Neuron (in vitro differentiated cells): ENCODE results near the gene P2RX1.

Experiments
- H2AFZ ChIP-seq: one replicate; pipeline ENCODE4 v1.6.1; 2013; ENCODE audit warnings: low read depth, mild to moderate bottlenecking, inconsistent platforms, low read length, moderate library complexity
- H3K27me3 ChIP-seq: one replicate; pipeline ENCODE4 v1.6.1; 2013; ENCODE audit warnings: low read length; ENCODE audit not compliant: insufficient read depth
- H3K36me3 ChIP-seq: one replicate; pipeline ENCODE4 v1.6.1; 2013; ENCODE audit warnings: low read length; ENCODE audit not compliant: insufficient read depth
- H3K4me1 ChIP-seq: one replicate; pipeline ENCODE4 v1.6.1; 2013; ENCODE audit warnings: low read length; ENCODE audit not compliant: insufficient read depth
- H3K4me3 ChIP-seq: 2 replicates; pipeline ENCODE4 v1.5.1; 2013; ENCODE audit warnings: mild to moderate bottlenecking, low read length, moderate library complexity
- H3K9me3 ChIP-seq: one replicate; pipeline ENCODE4 v1.6.1; 2013; ENCODE audit warnings: low read length

Gene P2RX1

DNA sequence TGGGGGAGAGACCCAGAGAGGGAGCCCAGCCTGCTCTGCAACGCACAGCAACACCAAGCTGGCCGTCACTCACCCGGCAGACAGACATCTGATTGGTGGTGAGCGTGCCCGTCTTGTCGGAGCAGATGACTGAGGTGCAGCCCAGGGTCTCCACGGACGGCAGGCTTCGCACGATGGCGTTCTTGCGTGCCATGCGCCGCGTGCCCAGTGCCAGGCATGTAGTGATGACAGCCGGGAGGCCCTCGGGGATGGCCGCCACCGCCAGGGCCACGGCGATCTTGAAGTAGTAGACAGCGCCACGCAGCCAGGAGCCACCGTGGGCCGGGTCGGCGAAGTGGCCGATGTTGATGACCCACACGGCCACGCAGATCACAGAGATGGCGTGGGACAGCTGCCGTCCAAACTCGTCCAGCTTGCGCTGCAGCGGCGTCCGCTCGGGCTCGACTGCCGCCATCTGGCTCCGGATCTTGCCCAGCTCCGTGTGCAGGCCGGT, 31.1 kb upstream of the P2RX1 start:
- peaks cover 20% of the 10 kb centered on the region for H3K27me3 ChIP-seq
- no peak overlapping the region for H3K4me3 ChIP-seq
- H3K36me3 ChIP-seq = no peaks in the 10 kb centered on the region
- peaks cover 3% of the 10 kb centered on the region for H3K4me1 ChIP-seq
- no peak overlapping the region for H2AFZ ChIP-seq
- H3K9me3 ChIP-seq = no peaks in the 10 kb centered on the region

DNA sequence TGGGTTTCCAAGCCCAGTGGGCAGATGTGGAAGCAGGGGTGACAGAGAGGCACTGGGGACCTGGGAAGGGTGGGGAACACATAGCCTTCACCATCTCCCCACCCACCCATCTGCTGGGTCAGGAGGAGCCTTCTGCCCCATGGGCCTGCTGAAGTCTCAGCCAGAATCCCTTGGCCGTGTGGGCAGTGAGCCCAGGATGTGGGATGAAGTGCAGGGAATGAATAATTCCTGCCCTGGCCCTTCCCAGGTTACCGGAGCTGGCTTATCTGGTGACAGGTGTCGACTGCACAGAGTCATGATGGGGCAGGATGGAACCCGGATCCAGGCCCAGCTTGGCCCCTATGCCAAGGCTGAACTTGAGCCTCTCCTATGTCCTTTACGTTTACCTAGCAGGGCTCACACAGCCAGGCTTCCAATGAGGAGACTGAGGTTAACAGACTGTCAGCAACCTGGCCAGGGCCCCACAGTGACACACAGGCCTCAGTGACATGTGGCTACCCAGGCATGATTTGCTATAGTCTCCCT, 30.5 kb upstream of the P2RX1 start:
- Histone ChIP-seq H3K4me3 (no peak overlapping the region), H3K4me1 (peaks cover 3% of the 10 kb centered on the region), H3K27me3 (peaks cover 20% of the 10 kb centered on the region), H2AFZ (no peak overlapping the region), H3K9me3 (no peaks in the 10 kb centered on the region), H3K36me3 (no peaks in the 10 kb centered on the region)

DNA sequence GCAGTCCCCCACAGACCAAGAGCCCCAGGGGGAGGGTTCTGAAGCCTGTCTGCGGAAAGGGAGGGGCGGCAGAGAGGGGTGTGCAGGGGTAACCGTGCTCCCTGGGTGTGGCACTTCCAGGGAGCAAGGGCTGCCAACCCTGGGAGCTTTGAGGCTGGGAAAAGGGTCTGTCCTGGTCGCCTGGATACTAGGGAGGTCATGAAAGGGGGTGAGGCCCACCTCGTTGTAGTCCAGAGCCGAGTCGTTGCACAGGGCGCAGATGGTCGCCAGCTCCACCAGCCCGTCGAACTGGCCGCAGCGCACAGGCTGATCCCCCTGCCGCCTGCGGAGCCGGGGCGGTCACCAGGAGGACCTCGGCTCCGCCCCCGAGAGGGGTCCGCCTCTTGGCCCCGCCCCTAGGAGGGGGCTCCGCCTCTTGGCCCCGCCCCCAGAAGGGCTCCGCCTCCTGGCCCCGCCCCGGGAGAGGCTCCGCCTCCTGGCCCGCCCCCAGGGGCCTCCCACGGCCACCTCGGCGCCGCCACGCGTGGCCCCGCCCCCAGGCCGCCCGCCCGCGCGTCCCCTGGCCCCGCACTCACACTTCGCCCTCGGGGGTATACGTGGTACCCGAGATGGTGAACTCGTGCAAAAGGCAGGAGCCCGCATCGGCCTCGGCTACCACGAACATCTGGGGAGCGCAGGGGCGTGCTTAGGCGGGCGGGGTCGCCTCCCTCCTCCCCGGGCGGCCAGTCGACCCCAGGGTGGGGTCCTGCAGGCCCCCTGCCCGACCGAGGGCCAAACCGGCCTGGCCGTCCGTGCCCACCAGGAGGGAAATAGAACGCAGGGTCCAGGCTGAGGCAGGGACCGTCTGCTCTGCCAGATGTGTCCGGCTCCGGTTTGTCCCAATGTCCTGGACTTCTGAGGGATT, 28.5 kb upstream of the P2RX1 start:
- Histone ChIP-seq H3K4me1 (peaks cover 3% of the 10 kb centered on the region), H3K36me3 (no peaks in the 10 kb centered on the region), H3K4me3 (no peak overlapping the region), H2AFZ (no peak overlapping the region), H3K9me3 (no peaks in the 10 kb centered on the region), H3K27me3 (peaks cover 20% of the 10 kb centered on the region)

DNA sequence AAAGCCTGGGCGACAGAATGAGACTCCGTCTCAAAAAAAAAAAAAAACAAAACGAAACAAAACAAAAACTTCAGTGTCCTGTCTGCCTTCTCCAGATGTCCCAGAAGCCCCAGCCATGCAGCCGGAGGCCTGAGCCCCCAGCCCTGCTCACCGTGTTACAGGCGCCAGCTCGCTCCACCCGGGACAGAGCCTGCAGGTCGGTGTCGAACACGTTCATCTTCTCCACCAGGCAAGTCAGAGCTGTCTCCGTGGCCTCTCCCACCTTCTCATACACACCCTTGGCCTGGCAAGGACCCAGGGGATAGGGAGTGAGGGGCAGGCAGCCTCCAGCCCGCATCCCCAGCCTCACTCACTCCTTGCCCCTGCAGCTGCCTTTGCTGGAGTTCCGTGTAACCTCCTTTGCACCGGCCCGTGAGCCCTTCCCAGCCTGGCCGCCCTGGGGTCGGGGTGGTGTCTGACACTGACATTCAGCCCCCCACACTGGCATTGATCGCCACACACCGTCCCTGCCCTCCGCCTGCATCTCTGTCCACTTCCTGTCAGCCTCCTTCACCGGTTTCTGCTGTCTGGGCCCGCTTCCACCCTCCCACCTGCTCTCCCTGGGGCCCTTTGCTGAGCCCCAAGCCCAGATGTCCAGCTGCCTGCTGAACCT, 27.1 kb upstream of the P2RX1 start:
- H2AFZ ChIP-seq = no peak overlapping the region

DNA sequence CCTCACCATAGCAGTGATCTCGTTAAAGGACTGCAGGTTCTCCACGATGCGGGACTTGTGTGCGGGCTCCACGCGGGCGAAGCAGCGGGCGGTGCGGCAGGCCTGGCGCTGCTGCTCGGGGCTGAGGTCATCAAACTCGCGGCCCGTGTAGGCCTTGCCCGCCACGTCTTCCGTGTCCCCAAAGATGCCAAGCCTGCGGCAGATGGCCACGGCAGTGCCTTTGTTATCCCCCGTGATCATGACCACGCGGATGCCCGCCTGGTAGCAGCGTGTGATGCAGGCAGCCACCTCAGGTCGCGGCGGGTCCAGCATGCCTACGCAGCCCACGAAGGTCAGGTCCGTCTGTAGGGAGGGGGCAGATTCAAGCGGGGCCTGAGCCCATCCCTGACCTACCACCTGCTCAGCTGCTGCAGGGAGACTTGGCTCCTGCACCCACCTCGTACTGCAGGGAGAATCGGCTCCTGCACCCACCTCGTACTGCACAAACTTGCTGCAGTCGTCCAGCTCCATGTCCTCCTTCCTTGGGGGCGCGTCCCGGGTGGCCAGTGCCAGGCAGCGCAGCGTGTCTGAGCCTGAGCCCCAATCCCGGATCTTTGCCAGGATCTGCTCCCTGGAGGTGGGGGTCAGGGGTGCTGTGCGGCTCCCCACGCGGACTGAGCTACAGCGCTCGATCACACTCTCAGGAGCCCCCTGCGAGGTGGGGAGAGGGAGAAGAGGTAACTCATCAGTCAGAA, 24.9 kb upstream of the P2RX1 start:
- peaks cover 13% of the 10 kb centered on the region for H3K27me3 ChIP-seq
- H3K36me3 ChIP-seq = no peaks in the 10 kb centered on the region
- peaks cover 3% of the 10 kb centered on the region for H3K4me1 ChIP-seq
- no peak overlapping the region for H2AFZ ChIP-seq
- no peak overlapping the region for H3K4me3 ChIP-seq
- no peaks in the 10 kb centered on the region for H3K9me3 ChIP-seq

More for the DNA sequence above, 27.1 kb upstream of the P2RX1 start:
- peaks cover 3% of the 10 kb centered on the region for H3K4me1 ChIP-seq
- H3K36me3 ChIP-seq = no peaks in the 10 kb centered on the region
- H3K27me3 ChIP-seq = peaks cover 20% of the 10 kb centered on the region
- no peaks in the 10 kb centered on the region for H3K9me3 ChIP-seq
- no peak overlapping the region for H3K4me3 ChIP-seq

DNA sequence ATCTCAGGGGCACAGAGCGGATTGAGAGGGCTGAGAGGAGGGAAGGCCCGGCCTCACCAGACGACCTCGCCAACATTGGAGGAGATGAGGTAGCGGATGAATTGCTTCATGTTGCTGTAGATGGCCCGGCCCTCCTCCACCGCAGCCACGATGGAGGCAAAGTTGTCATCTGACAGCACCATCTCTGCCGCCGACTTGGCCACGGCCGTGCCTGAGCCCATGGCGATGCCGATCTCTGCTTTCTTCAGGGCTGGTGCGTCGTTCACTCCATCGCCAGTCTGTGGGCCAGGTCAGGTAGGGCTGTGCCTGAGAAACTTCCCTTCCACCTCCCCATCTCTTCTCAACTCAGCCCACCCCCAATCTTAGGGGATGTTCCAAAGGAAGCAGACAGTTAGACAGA, 21.1 kb upstream of the P2RX1 start:
- no peaks in the 10 kb centered on the region for H3K4me1 ChIP-seq
- no peaks in the 10 kb centered on the region for H3K36me3 ChIP-seq
- H2AFZ ChIP-seq = no peak overlapping the region
- no peaks in the 10 kb centered on the region for H3K27me3 ChIP-seq
- H3K4me3 ChIP-seq = no peak overlapping the region
- no peaks in the 10 kb centered on the region for H3K9me3 ChIP-seq

DNA sequence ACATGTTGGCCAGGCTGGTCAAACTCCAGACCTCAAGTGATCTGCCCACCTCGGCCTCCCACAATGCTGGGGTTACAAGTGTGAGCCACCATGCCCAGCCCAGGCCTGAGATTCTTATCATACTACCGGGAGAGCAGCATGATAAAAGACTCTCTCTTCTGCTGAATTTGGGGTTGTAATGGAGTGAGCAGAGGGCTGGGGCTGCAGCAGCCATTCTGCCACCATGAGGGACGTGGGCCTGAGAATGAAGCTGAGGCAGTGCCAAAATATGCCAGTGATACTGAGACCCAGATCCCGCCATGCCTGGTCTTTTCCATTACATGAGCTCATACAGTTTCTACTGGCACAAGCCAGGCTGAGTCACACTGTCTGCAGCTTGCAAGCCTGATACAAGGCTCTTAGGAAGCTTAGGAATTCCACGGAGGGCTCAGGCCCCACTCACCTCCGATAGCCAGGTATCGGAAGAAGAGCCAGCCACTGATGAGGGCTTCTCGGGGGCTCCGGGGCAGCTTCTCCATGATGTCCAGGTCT, 19.6 kb upstream of the P2RX1 start:
- Histone ChIP-seq H3K36me3 (no peaks in the 10 kb centered on the region), H2AFZ (no peak overlapping the region), H3K4me3 (no peak overlapping the region), H3K27me3 (no peaks in the 10 kb centered on the region), H3K4me1 (no peaks in the 10 kb centered on the region), H3K9me3 (no peaks in the 10 kb centered on the region)

DNA sequence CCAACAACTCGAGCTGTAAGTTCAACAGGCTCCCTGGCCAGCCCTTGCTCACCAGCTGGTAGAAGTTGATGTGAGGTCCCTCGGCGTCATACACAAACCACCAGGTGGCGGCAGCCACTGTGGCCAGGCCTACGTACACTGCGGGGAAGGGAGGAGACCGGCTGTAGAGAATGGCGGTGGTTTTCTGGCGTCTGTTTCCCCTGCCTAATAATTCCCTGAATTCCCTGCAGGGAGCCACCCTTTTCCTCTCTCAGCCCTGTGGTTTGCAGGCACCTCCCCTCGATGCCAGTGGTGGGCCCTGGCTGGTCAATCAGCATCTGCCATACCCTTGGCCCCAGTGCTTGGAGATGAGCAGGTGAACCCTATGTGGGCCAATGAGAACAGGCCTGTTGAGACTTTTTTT, 18.9 kb upstream of the P2RX1 start:
- Histone ChIP-seq H3K27me3 (no peaks in the 10 kb centered on the region), H3K4me3 (no peak overlapping the region), H2AFZ (no peak overlapping the region), H3K9me3 (no peaks in the 10 kb centered on the region), H3K36me3 (no peaks in the 10 kb centered on the region), H3K4me1 (no peaks in the 10 kb centered on the region)

DNA sequence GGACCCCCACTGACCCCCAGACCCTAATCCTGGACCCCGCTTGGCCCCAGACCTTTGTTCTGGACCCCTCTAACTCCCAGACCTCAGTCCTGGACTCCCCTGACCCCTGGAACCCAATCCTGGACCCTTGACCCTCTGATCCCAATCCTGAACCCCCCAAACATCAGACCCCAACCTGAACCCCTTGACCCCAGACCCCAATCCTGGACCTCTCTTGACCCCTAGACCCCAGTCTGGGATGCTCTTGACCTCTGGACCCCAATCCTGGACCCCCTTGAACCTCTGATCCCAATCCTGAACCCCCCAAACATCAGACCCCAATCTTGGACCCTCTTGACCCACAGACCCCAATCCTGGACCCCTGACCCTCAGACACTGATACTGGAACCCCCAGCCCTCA, 13.5 kb upstream of the P2RX1 start:
- Histone ChIP-seq H3K27me3 (peaks cover 9% of the 10 kb centered on the region), H3K4me1 (peaks cover 2% of the 10 kb centered on the region), H3K9me3 (no peaks in the 10 kb centered on the region), H3K4me3 (no peak overlapping the region), H2AFZ (no peak overlapping the region), H3K36me3 (no peaks in the 10 kb centered on the region)

DNA sequence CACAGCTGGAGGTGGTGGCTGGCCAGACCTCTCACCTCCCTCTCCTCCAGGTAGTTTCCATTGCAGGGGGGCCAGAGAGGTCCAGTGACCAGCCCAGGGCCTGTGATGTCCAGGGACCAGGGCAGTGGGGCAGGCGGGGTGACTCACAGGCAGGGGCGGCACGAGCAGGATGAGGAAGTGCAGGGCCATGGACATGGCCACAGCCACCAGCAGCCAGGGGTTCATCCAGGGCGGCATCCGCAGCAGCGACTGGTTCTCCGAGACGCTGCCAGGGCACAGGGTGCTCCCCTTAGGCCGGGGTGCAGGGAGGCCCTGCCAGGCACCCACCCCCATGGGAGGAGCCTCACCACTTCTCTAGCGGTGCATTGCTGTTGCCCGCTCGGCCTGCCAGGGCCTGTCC, 12.9 kb upstream of the P2RX1 start:
- Histone ChIP-seq H3K36me3 (no peaks in the 10 kb centered on the region), H3K27me3 (peaks cover 12% of the 10 kb centered on the region), H3K9me3 (no peaks in the 10 kb centered on the region), H3K4me1 (peaks cover 8% of the 10 kb centered on the region), H3K4me3 (no peak overlapping the region), H2AFZ (no peak overlapping the region)

DNA sequence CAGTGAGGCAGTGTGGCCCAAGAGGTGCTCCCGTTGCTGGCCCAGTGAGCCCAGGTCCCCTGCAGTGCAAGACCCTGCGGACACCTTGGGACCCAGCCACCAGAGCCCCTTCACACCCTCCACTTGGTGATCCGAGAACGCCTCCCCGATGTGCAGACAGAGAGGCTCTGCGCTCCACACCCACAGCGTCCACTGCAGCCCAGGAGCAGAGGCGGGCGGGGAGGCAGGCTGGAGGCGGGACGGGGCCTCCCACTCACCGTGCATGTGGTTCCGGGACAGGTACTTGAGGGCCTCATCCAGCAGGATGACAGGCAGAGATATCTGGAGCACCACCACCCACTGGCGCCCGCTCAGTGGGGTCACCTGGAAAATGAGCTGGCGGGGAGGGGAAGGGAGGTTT, 12.1 kb upstream of the P2RX1 start:
- H3K9me3 ChIP-seq = no peaks in the 10 kb centered on the region
- H3K36me3 ChIP-seq = no peaks in the 10 kb centered on the region
- H2AFZ ChIP-seq = no peak overlapping the region
- H3K27me3 ChIP-seq = peaks cover 13% of the 10 kb centered on the region
- no peak overlapping the region for H3K4me3 ChIP-seq
- peaks cover 14% of the 10 kb centered on the region for H3K4me1 ChIP-seq

DNA sequence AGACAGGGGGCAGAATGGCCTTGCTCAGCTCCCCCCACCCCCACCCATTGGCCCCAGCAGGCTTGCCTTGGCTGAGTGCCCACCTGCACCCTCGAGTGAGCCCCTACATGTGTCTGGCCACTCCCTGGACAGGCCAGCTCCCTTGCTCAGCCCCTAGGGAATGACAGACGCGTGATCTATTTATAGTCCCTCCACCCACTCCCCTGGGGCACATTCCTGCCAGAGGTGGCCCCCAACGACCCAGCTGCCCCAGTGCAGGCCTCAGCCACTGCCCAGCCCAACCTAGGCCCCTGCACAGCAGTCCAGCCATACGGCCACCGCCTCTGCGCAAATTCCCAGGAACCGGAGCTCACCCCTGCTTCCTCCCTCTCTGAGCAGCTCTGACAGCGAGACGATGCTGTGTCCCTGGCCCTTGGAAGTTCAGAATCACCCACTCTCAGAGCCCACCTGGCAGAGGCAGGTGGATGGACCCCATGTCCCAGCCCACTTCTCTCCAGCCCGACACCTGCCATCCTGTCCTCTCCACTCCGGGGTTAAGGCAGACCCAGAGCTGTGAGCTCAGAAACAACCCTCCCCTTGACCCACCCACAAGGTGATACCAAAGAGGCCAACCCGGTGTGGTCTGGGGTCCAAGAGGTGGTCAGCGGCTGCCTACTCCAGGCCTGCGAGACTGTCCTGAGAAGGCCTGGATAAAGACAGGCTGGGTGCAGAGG, 11.5 kb upstream of the P2RX1 start:
- Histone ChIP-seq H3K36me3 (no peaks in the 10 kb centered on the region), H2AFZ (no peak overlapping the region), H3K9me3 (no peaks in the 10 kb centered on the region), H3K4me3 (no peak overlapping the region), H3K4me1 (peaks cover 14% of the 10 kb centered on the region), H3K27me3 (peaks cover 15% of the 10 kb centered on the region)
